HL-60 (cell line): ENCODE results near the gene SMTNL1.
A peak's percentile ranks its signal among the peaks of the same experiment; 100 is the strongest.

Experiments used
- DNase-seq, 2 experiments: peaks; one replicate each; pipeline ENCODE4 v3.0.0-alpha.2; 2010 to 2020; ENCODE audit warnings: low read depth in 1 of 2, low spot score in 1 of 2
- H3K27ac ChIP-seq: fragments of 250-450 bp; sonication (Bioruptor Pico); replicated peaks from 2 replicates; pipeline ENCODE4 v1.5.1; 2020; ENCODE audit warnings: mild to moderate bottlenecking, moderate library complexity
- H3K27me3 ChIP-seq: fragments of 250-450 bp; sonication (Bioruptor Pico); 2 replicates; pipeline ENCODE4 v1.5.1; 2021; ENCODE audit warnings: mild to moderate bottlenecking, moderate library complexity; ENCODE audit not compliant: insufficient read depth, poor library complexity, severe bottlenecking
- H3K4me3 ChIP-seq: replicated peaks from 2 replicates; pipeline ENCODE4 v1.5.1; 2011; ENCODE audit warnings: mild to moderate bottlenecking, control low read depth, low read length; ENCODE audit not compliant: insufficient read depth
- GABPA ChIP-seq: IDR thresholded peaks from 2 replicates; pipeline ENCODE4 v1.6.1; 2012; ENCODE audit warnings: low read depth
- POLR2AphosphoS5 ChIP-seq: IDR thresholded peaks from 2 replicates; pipeline ENCODE4 v1.6.1; 2012; ENCODE audit warnings: low read depth
- SPI1 ChIP-seq: IDR thresholded peaks from 2 replicates; pipeline ENCODE4 v1.6.1; 2012; ENCODE audit warnings: low read depth, mild to moderate bottlenecking, borderline replicate concordance
- TF ChIP-seq, protein P1 (sequence below): IDR thresholded peaks from 2 replicates; pipeline ENCODE4 v1.6.1; 2012; ENCODE audit warnings: low read depth; ENCODE audit not compliant: insufficient replicate concordance
- TF ChIP-seq, protein P2 (sequence below): IDR thresholded peaks from one replicate; pipeline ENCODE4 v1.5.1; 2011; ENCODE audit warnings: low read length, control low read depth, inconsistent platforms; ENCODE audit not compliant: insufficient read depth

SMTNL1 gene

DNA sequence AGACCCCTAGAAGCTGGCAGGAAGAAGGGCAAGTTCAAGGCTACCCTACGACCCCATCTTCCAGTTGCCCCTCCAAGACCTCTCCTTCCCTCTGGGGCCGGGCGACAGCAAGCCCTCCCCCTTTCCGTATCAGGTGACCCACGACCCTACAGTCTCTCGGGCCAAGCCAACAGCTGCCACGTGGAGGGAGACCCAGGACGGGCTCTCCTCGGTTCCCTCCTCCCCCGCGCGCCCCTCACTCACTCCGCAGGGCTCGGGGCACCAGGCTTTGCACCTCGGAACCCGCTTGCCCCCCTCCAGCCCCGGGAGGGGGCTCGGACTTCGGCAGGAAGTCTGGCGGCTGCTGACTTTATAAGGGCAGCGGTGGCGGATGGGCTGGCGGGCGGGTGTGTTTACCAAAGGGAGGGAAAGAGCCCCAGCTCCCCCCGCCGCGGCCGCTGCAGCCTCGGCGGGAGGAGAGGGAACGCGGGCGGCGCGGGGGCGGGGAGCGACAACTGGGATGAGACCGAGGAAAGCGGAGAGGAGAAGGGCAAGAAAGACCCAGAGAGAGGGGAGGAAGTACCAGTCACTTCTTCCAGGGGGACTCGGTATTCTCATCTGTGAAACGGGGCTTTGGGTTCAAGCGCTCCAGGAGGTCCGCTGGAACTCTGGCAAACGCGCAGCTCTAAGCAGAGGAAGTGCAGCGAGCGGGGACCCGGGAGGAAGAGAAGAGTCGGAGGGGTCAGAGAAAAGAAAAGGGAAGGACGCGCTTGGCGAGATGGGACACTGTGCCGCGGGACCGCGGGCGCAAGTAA lies 22.7 kb upstream of the SMTNL1 start:
- peak overlapping the region; percentile 90 for H3K4me3 ChIP-seq
- H3K27me3 ChIP-seq, result no peaks in the 10 kb centered on the region
- DNase-seq, result peak; percentile 62 to 69
- peak overlapping the region; percentile 91 for H3K27ac ChIP-seq
- TF ChIP-seq, protein P1, sequence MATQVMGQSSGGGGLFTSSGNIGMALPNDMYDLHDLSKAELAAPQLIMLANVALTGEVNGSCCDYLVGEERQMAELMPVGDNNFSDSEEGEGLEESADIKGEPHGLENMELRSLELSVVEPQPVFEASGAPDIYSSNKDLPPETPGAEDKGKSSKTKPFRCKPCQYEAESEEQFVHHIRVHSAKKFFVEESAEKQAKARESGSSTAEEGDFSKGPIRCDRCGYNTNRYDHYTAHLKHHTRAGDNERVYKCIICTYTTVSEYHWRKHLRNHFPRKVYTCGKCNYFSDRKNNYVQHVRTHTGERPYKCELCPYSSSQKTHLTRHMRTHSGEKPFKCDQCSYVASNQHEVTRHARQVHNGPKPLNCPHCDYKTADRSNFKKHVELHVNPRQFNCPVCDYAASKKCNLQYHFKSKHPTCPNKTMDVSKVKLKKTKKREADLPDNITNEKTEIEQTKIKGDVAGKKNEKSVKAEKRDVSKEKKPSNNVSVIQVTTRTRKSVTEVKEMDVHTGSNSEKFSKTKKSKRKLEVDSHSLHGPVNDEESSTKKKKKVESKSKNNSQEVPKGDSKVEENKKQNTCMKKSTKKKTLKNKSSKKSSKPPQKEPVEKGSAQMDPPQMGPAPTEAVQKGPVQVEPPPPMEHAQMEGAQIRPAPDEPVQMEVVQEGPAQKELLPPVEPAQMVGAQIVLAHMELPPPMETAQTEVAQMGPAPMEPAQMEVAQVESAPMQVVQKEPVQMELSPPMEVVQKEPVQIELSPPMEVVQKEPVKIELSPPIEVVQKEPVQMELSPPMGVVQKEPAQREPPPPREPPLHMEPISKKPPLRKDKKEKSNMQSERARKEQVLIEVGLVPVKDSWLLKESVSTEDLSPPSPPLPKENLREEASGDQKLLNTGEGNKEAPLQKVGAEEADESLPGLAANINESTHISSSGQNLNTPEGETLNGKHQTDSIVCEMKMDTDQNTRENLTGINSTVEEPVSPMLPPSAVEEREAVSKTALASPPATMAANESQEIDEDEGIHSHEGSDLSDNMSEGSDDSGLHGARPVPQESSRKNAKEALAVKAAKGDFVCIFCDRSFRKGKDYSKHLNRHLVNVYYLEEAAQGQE, result no peak
- TF ChIP-seq POLR2AphosphoS5 (0 out of 2 replicates have a peak, but pooled peaks have one; percentile 13), SPI1 (peak; percentile 84)
- TF ChIP-seq, protein P2, sequence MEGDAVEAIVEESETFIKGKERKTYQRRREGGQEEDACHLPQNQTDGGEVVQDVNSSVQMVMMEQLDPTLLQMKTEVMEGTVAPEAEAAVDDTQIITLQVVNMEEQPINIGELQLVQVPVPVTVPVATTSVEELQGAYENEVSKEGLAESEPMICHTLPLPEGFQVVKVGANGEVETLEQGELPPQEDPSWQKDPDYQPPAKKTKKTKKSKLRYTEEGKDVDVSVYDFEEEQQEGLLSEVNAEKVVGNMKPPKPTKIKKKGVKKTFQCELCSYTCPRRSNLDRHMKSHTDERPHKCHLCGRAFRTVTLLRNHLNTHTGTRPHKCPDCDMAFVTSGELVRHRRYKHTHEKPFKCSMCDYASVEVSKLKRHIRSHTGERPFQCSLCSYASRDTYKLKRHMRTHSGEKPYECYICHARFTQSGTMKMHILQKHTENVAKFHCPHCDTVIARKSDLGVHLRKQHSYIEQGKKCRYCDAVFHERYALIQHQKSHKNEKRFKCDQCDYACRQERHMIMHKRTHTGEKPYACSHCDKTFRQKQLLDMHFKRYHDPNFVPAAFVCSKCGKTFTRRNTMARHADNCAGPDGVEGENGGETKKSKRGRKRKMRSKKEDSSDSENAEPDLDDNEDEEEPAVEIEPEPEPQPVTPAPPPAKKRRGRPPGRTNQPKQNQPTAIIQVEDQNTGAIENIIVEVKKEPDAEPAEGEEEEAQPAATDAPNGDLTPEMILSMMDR, result no peak

DNA sequence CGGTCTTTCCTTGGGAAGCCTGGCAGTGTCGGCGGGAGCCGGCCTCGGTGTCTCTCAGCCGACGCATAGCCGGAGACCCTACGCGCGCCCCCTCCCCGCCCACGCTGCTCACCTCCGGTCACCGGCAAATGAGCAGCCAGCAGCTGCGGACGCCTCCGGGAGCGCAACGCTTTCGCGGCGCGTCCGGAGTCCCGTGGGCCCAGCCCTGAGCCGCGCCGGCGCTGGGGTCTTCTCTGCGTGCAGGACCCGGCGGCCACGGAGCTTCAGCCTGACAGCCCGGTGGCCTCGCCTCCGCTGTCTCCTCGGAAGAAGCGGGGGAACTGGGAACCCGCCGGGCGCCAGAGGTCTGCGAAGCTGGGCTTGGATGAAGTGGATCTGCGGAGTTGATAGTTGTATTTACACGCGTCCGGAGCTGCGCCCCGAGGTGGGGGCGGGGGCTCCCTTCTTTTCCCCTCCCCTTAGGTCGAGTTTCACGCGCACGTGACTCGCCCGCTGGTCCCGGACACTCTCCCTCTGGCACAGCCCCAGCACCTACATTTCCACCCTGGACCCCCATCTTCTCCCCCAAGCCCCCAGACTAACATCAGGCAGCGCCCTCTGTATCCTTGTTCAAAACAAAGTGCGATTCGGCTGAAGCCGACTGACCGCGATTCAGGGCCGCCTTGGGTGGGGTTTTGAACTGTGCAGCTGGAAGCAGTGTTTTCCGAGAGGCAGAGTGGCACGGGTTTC lies 21.9 kb upstream of the SMTNL1 start, which contains the start of gene SLC43A1:
Gene SLC43A1, minus strand, starts transcription at position 371 of the 729 bp plus-strand sequence. CDS start 1,591 bp downstream, outside the sequence.
- no peak for TF ChIP-seq GABPA
- no peak for TF ChIP-seq POLR2AphosphoS5
- TF ChIP-seq SPI1, result no peak
- TF ChIP-seq, protein P2, result no peak
- TF ChIP-seq, protein P1, result peak; percentile 24
- Histone ChIP-seq H3K4me3 (peak within 1 kb of the TSS; percentile 90), H3K27ac (peak within 1 kb of the TSS; percentile 91), H3K27me3 (no peaks in the 10 kb centered on the region)
- DNase-seq, result peak in 1 of 2 experiments; percentile 70

DNA sequence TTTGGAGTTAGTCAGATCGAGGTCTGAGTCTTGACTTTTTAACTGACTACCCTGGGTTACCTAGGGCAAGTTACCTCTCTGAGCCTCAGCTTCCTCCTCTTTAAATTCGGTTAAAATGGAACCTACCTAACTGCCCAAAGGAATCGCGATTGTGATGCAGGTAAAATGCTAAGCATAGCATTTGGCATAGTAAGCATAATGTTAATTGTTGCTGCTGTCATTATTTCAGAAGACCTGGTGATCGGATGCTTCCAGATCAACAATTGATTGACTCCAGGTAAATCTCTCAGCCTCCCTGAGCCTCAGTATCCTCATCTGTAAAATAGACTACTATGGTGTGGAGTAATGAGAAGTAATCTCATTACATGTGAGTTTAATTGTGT lies 21.3 kb upstream of the SMTNL1 start:
- no peak for TF ChIP-seq POLR2AphosphoS5
- no peak for TF ChIP-seq GABPA
- TF ChIP-seq, protein P2, result no peak
- no peak for TF ChIP-seq SPI1
- TF ChIP-seq, protein P1, result no peak
- no peak for DNase-seq

More for the DNA sequence above, 21.3 kb upstream of the SMTNL1 start:
- no peaks in the 10 kb centered on the region for H3K27me3 ChIP-seq
- peak overlapping the region; percentile 91 for H3K27ac ChIP-seq
- peak overlapping the region; percentile 90 for H3K4me3 ChIP-seq
